Caco-2 (cell line): ENCODE results near the gene NTN4. TPM values are rescaled to one million over a fixed set of nuclear protein-coding genes. Genes with fewer than 3 reads are reported as not detected.
A peak's percentile ranks its signal among the peaks of the same experiment; 100 is the strongest.
"Not testable (repeated sequence)": the region's sequence is repeated elsewhere in the genome, so short reads cannot be mapped to it uniquely, and the experiment has no call there.

Experiments
- BruUV-seq: library from RNA; stranded (reverse); fragments of 400-500 nt; replicated peaks from 2 replicates; lab custom pipeline; 2021; lab: Mats Ljungman, UMichigan
- CTCF ChIA-PET: fragments of 300-600 bp; sonication (Branson Sonifier 250); formaldehyde crosslinking; loops from one replicate; lab custom pipeline; 2022; ENCODE audit warnings: antibody characterized with exemption; lab: Charles Lee
- POLR2A ChIA-PET: fragments of 300-600 bp; sonication (Branson Sonifier 250); formaldehyde crosslinking; loops from one replicate; lab custom pipeline; 2022; ENCODE audit warnings: antibody characterized with exemption; lab: Charles Lee
- DNase-seq, 2 experiments: peaks; one replicate each; pipeline versions ENCODE4 v3.0.0 to v3.0.0-alpha.2; 2020 to 2022
- H3K27me3 ChIP-seq: replicated peaks from 2 replicates; pipeline ENCODE4 v1.6.0; 2011; ENCODE audit warnings: low read length; ENCODE audit not compliant: control insufficient read depth, insufficient read depth
- H3K36me3 ChIP-seq: 2 replicates; pipeline ENCODE4 v1.5.1; 2011; ENCODE audit warnings: low read length; ENCODE audit not compliant: control insufficient read depth, insufficient read depth
- H3K4me1 ChIP-seq: fragments of 250-450 bp; sonication (Bioruptor Pico); 2 replicates; pipeline ENCODE4 v1.5.1; 2020; ENCODE audit warnings: mild to moderate bottlenecking
- H3K4me3 ChIP-seq: 2 replicates; pipeline ENCODE4 v1.5.1; 2011; ENCODE audit warnings: low read depth, mild to moderate bottlenecking, control low read depth, low read length
- H3K9me3 ChIP-seq: fragments of 250-450 bp; sonication (Bioruptor Pico); 2 replicates; pipeline ENCODE4 v1.5.1; 2020; ENCODE audit warnings: mild to moderate bottlenecking, moderate library complexity
- H3K27ac Mint-ChIP-seq: one replicate; pipeline ENCODE4 v1.8.0; 2022; ENCODE audit warnings: mixed read lengths; ENCODE audit not compliant: unreplicated experiment
- H3K27me3 Mint-ChIP-seq: one replicate; pipeline ENCODE4 v1.8.0; 2022; ENCODE audit warnings: mixed read lengths; ENCODE audit not compliant: insufficient read depth, unreplicated experiment
- H3K36me3 Mint-ChIP-seq: one replicate; pipeline ENCODE4 v1.8.0; 2022; ENCODE audit warnings: mild to moderate bottlenecking, mixed read lengths; ENCODE audit not compliant: insufficient read depth, unreplicated experiment
- H3K4me1 Mint-ChIP-seq: one replicate; pipeline ENCODE4 v1.8.0; 2022; ENCODE audit warnings: low read depth, mixed read lengths; ENCODE audit not compliant: unreplicated experiment
- H3K4me3 Mint-ChIP-seq: one replicate; pipeline ENCODE4 v1.8.0; 2022; ENCODE audit warnings: mild to moderate bottlenecking, moderate library complexity, mixed read lengths; ENCODE audit not compliant: unreplicated experiment
- H3K9me3 Mint-ChIP-seq: one replicate; pipeline ENCODE4 v1.8.0; 2022; ENCODE audit warnings: mixed read lengths; ENCODE audit not compliant: unreplicated experiment
- intact Hi-C: fragments of 100-400 bp; cut with micrococcal nuclease; formaldehyde crosslinking; loops from one replicate; pipeline ENCODE4 v1.10.0; 2022; ENCODE audit not compliant: unreplicated experiment
- total RNA-seq: library from RNA; stranded (reverse); gene quantifications from 2 replicates; pipeline ENCODE4 v1.2.3, GENCODE V29; 2022
- TF ChIP-seq, protein P1 (sequence below), 2 experiments: fragments of 200-600 bp in 1 of 2; IDR thresholded peaks; 1 replicate in 1 of 2; 2 replicates in 1 of 2; pipeline versions ENCODE4 v1.5.1 to v1.8.0; 2011 to 2022; ENCODE audit warnings: antibody characterized with exemption in 1 of 2, control low read depth in 1 of 2, inconsistent platforms in 1 of 2, low read depth in 1 of 2, low read length in 1 of 2, mild to moderate bottlenecking in 1 of 2, moderate library complexity in 1 of 2; ENCODE audit not compliant: insufficient read depth in 1 of 2, severe bottlenecking in 1 of 2, unreplicated experiment in 1 of 2

NTN4 gene
- total RNA-seq, 1 experiment from 2014 or later = 54.1 TPM

- Mint-ChIP-seq H3K36me3 (no peaks in the 10 kb centered on the region), H3K27me3 (no peaks in the 10 kb centered on the region), H3K4me1 (no peaks in the 10 kb centered on the region), H3K4me3 (no peak overlapping the region), H3K27ac (no peak overlapping the region), H3K9me3 (no peaks in the 10 kb centered on the region)
- TF ChIP-seq, protein P1, sequence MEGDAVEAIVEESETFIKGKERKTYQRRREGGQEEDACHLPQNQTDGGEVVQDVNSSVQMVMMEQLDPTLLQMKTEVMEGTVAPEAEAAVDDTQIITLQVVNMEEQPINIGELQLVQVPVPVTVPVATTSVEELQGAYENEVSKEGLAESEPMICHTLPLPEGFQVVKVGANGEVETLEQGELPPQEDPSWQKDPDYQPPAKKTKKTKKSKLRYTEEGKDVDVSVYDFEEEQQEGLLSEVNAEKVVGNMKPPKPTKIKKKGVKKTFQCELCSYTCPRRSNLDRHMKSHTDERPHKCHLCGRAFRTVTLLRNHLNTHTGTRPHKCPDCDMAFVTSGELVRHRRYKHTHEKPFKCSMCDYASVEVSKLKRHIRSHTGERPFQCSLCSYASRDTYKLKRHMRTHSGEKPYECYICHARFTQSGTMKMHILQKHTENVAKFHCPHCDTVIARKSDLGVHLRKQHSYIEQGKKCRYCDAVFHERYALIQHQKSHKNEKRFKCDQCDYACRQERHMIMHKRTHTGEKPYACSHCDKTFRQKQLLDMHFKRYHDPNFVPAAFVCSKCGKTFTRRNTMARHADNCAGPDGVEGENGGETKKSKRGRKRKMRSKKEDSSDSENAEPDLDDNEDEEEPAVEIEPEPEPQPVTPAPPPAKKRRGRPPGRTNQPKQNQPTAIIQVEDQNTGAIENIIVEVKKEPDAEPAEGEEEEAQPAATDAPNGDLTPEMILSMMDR (IDR thresholded peaks at IDR 0.05; ENCODE audit: insufficient read depth in 1 of 2, low read depth in 1 of 2, low read length in 1 of 2, severe bottlenecking in 1 of 2, unreplicated experiment in 1 of 2) = peak; percentile 32 to 61
- Histone ChIP-seq H3K4me1 (no peaks in the 10 kb centered on the region; the same call in 1 of the 2 replicates), H3K36me3 (no peaks in the 10 kb centered on the region), H3K9me3 (no peaks in the 10 kb centered on the region), H3K4me3 (no peak overlapping the region), H3K27me3 (no peaks in the 10 kb centered on the region)
- DNase-seq = peak in 1 of 2 experiments; percentile 57
- intact Hi-C loops = loop anchor here (1.0 to 2.0 kb wide), 4 partner anchors 29 to 179 kb away; no protein-coding TSS in a partner anchor
- no TSS peak for BruUV-seq
- CTCF ChIA-PET = no interaction called here
- POLR2A ChIA-PET = no interaction called here
Observed at GRCh38 chr12:95820096-95820703, 29.6 kb upstream of the NTN4 start.

DNA sequence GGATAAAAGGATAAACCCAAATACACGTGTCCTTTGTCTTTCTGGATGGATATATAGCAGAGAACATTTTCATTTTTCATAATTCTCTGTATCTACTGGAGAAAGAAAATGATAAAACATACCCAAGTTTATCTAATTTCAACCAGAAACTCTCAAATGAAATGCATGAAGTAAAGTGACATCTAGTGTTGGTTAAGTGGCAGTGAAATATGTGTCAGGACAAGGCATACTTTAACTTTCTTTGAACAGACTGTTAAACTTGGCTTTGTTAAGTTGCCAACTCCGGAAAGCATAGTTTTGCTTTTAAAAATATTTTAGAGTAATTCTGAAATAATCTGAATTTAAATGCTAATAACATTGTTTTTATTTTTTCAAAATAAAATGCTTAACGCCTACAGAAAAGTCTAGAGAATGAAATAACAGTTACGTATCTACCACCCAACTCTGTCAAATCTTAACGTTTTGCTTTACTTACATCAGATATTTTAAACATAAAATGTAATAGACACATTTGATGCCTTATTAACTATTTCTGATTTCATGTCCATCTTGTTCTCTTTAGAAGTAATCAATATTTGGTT lies 25.2 kb upstream of the NTN4 start:
- ChIA-PET POLR2A (no interaction called here), CTCF (no interaction called here)
- Histone ChIP-seq H3K9me3 (no peaks in the 10 kb centered on the region), H3K4me3 (no peak overlapping the region), H3K36me3 (no peaks in the 10 kb centered on the region), H3K4me1 (no peaks in the 10 kb centered on the region; the same call in 1 of the 2 replicates), H3K27me3 (no peaks in the 10 kb centered on the region)
- TF ChIP-seq, protein P1 (IDR thresholded peaks at IDR 0.05; ENCODE audit: insufficient read depth in 1 of 2, low read depth in 1 of 2, low read length in 1 of 2, severe bottlenecking in 1 of 2, unreplicated experiment in 1 of 2) = peak; percentile 55 to 66
- Mint-ChIP-seq H3K4me1 (peaks cover 2% of the 10 kb centered on the region), H3K9me3 (no peaks in the 10 kb centered on the region), H3K36me3 (no peaks in the 10 kb centered on the region), H3K27ac (no peak overlapping the region), H3K4me3 (no peak overlapping the region), H3K27me3 (no peaks in the 10 kb centered on the region)
- no TSS peak for BruUV-seq
- intact Hi-C loops = loop anchor here (1.0 to 2.0 kb wide), 4 partner anchors 25 to 233 kb away; partner anchors contain the start of gene NTN4
- no peak for DNase-seq

- BruUV-seq, H3K27me3 Mint-ChIP-seq, H3K27me3 ChIP-seq, CTCF ChIA-PET, H3K4me1 ChIP-seq, POLR2A ChIA-PET, H3K9me3 ChIP-seq, H3K4me1 Mint-ChIP-seq, H3K9me3 Mint-ChIP-seq, H3K27ac Mint-ChIP-seq, intact Hi-C loops, H3K36me3 Mint-ChIP-seq, DNase-seq, H3K4me3 Mint-ChIP-seq, H3K36me3 ChIP-seq, H3K4me3 ChIP-seq: not testable (repeated sequence)
Observed at GRCh38 chr12:95812155-95812554, 21.6 kb upstream of the NTN4 start.
